Stomach smooth muscle (tissue), 2 donors: ENCODE data around the gene OSGEP.

Source experiments
- H3K27ac ChIP-seq: one replicate; pipeline ENCODE4 v1.7.0; 2013; ENCODE audit warnings: mild to moderate bottlenecking, low read length, inconsistent platforms
- H3K27me3 ChIP-seq, 2 donors: one replicate each; pipeline ENCODE4 v1.7.0; 2013; ENCODE audit warnings: low read length in 2 of 2; ENCODE audit not compliant: insufficient read depth in 2 of 2, control insufficient read depth in 1 of 2
- H3K36me3 ChIP-seq, 2 donors: one replicate each; pipeline ENCODE4 v1.7.0; 2013; ENCODE audit warnings: low read length in 2 of 2; ENCODE audit not compliant: control insufficient read depth in 2 of 2, insufficient read depth in 2 of 2
- H3K4me1 ChIP-seq: one replicate; pipeline ENCODE4 v1.7.0; 2013; ENCODE audit warnings: low read length; ENCODE audit not compliant: control insufficient read depth, insufficient read depth
- H3K4me3 ChIP-seq, 2 donors: one replicate each; pipeline ENCODE4 v1.7.0; 2013; ENCODE audit warnings: low read length in 2 of 2
- H3K9ac ChIP-seq, 2 donors: one replicate each; pipeline ENCODE4 v1.7.0; 2013; ENCODE audit warnings: low read length in 2 of 2, mild to moderate bottlenecking in 1 of 2
- H3K9me3 ChIP-seq, 2 donors: one replicate each; pipeline ENCODE4 v1.7.0; 2013; ENCODE audit warnings: low read length in 2 of 2; ENCODE audit not compliant: control insufficient read depth in 2 of 2
- donor health status: healthy.
- donor health status: Pancreatic carcinoma.

OSGEP gene

DNA sequence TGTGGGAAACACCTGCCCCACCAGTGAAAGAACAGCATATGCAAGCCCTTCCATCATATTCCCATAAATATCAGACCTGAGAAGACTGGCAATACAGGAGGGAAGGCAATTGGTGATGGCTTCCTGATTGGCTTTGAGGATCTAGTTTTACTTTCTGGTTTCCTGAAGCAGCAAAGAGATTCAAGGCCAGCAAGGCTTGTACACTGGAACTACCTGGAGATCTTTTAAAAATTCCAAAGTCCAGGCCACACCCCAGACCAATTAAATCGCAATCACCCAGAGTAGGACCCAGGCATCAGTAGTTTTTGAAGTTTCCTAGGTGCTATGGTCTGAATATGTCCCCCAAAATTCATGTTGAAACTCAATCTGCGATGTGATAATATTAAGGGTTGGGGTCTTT lies 38.4 kb downstream of the OSGEP start:
- H3K4me3 ChIP-seq = no peak overlapping the region
- H3K27me3 ChIP-seq = no peaks in the 10 kb centered on the region
- H3K9me3 ChIP-seq = no peaks in the 10 kb centered on the region
- H3K9ac ChIP-seq = no peak overlapping the region
- no peak overlapping the region for H3K27ac ChIP-seq
- peaks cover 12% of the 10 kb centered on the region for H3K4me1 ChIP-seq
- H3K36me3 ChIP-seq = no peaks in the 10 kb centered on the region

DNA sequence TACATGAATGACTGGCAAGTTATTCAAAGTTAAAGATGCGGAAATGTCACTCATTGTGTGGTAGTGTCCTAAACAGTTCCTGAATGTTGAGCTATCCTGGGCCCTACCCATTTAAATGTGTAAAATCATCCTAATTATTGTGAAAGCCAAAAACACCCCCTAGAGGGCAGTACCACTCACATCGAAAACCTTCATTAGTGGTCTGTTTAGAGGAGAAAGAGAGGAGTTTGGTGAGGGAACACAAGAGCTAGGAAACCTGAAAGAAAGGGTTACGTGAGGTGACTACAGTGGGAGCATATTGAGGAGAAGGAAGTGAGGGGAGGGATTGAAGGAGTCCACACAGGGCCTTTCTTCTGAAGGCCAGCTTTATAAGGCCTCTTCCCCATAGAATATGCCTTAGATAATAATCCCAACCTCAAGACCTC lies 38.8 kb downstream of the OSGEP start:
- Histone ChIP-seq H3K4me3 (no peak overlapping the region), H3K27me3 (no peaks in the 10 kb centered on the region), H3K9ac (no peak overlapping the region), H3K4me1 (peaks cover 15% of the 10 kb centered on the region), H3K9me3 (no peaks in the 10 kb centered on the region), H3K27ac (no peak overlapping the region), H3K36me3 (no peaks in the 10 kb centered on the region)

DNA sequence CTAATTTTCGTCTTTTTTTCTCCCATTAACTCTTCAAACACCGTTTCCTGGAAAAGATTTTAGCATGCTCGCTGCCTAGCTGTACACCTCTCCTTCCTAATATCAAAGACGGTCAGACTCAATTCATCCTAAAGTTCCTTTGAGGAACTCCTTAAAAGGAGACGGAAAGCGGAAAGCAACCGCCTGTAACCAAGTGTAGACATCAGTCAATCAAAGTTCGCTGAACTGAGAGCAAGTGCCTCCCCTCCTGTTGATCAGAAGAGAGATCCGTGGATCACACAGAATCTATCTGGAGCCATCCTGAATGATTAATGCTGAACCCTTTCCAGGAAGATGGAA lies 40.9 kb downstream of the OSGEP start:
- H3K27ac ChIP-seq = peak overlapping the region; percentile 96
- H3K9me3 ChIP-seq = no peaks in the 10 kb centered on the region
- peak overlapping the region; percentile 82 to 96 for H3K4me3 ChIP-seq
- H3K9ac ChIP-seq = peak overlapping the region; percentile 85 to 97
- peaks cover 15% of the 10 kb centered on the region for H3K4me1 ChIP-seq
- no peaks in the 10 kb centered on the region for H3K36me3 ChIP-seq
- no peaks in the 10 kb centered on the region for H3K27me3 ChIP-seq

DNA sequence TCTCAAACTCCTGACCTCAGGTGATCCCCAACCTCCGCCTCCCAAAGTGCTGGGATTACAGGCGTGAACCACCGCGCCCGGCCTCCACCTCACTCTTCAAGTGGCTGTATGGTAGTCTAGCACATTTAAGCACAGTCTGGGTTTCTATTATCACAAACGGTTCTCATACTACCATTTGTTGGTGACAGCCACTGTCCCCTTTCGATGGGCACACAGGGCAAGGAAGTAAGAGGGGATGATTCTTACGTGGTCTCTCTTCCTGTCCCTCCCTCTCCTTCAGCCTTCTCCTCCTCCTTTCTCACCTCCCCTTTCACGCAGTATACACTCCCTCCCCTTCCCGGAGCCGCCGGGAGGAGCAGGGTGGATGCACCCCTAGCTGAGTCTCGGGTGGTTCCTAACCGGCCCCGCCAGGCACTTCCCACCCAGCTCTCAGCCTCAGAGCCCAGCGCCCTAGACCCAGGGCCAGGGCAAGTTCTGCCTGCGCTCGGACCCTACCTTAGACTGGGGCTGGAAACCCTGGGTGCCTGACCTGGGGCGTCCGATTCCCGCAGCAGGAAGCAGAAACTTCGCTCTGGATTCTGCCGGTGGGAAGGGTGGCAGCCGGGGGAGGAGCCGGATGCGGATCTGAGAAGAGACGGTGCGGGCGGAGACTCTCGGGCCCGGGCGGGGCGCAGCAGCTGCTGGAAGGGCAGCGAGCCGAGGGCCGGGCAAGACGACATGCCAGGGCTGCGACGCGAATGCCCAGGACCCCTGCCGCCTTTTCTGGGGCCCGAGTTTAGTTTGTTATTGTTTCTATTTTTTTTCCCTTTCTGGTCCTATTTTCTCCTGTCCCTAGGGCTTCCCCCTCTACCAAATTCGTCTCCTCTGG lies 41.5 kb downstream of the OSGEP start, which contains the start of gene TEP1:
TEP1 (minus strand) TSS at position 626 of the 868 bp plus-strand sequence. CDS start 5,062 bp downstream, outside the sequence.
- Histone ChIP-seq H3K9ac (peak within 1 kb of the TSS; percentile 85 to 97), H3K4me1 (peaks cover 15% of the 10 kb centered on the region), H3K36me3 (peaks cover 2 to 3% of the 10 kb centered on the region in 2 donors), H3K27ac (peak within 1 kb of the TSS; percentile 96), H3K4me3 (peak within 1 kb of the TSS; percentile 82 to 96), H3K9me3 (no peaks in the 10 kb centered on the region), H3K27me3 (no peaks in the 10 kb centered on the region)

DNA sequence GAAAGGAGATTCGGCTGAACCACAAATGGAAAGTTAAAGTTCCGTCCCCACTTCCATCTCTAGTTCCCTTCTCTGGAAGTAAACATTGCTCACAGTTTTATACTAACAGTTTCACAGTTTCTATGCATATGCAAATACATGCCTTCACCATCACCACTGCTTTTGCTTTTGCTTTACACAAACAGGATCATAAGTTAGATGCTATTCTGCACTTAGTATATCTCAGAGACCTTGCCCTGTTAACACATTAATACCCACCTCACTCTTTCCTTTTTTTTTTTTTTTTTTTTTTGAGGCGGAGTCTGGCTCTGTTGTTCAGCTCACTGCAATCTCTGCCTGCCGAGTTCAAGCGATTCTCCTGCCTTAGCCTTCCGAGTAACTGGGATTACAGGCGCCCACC lies 42.2 kb downstream of the OSGEP start:
- Histone ChIP-seq H3K4me1 (peaks cover 15% of the 10 kb centered on the region), H3K9me3 (no peaks in the 10 kb centered on the region), H3K36me3 (peaks cover 9 to 10% of the 10 kb centered on the region in 2 donors), H3K27me3 (no peaks in the 10 kb centered on the region), H3K9ac (peak overlapping the region; percentile 85 to 97), H3K27ac (peak overlapping the region; percentile 96), H3K4me3 (peak overlapping the region; percentile 82 to 96)

DNA sequence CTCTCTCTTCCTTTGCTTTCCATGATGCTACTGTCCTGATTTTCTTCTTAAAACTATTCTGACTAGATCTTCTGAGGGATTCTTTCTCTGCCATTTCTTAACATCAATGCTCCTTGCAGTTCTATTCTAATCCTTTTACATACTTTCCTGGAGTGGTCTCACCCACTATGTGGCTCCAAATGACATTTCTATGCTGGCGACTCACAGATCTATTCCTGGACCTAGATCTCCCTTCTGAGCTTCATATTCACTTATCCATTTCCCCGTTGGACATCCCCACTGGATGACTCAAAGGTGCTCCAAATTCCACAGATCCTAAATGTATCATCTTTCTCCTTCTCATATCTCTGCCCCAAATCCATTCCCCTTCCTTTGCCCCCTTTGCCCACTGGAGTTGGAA lies 45.4 kb downstream of the OSGEP start:
- no peak overlapping the region for H3K27ac ChIP-seq
- H3K36me3 ChIP-seq = peaks cover 31 to 34% of the 10 kb centered on the region in 2 donors
- H3K4me3 ChIP-seq = no peak overlapping the region
- H3K9ac ChIP-seq = no peak overlapping the region
- H3K4me1 ChIP-seq = peaks cover 12% of the 10 kb centered on the region
- H3K9me3 ChIP-seq = no peaks in the 10 kb centered on the region
- H3K27me3 ChIP-seq = no peaks in the 10 kb centered on the region

DNA sequence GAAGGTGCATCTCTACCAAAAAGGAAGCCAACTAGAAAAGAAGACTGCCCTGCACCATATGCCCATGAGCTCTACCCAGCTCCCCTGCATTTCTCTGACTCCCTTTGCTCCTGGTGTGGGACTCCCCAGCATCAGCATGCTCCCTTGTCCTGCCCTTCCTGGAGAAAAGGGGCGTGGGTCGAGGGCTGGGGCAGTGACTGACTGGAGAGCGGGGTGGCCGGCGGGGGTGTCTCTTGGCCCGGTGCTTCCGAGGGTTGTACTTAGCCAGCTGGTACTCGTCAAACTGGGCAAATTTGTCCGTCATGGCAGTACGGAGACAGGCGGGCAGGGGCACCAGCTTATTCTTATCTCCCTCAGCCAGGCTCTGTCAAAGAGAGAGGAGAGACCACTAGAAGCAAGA lies 51.1 kb downstream of the OSGEP start:
- Histone ChIP-seq H3K27ac (no peak overlapping the region), H3K27me3 (no peaks in the 10 kb centered on the region), H3K4me1 (no peaks in the 10 kb centered on the region), H3K36me3 (peaks cover 57 to 61% of the 10 kb centered on the region in 2 donors), H3K4me3 (no peak overlapping the region), H3K9me3 (no peaks in the 10 kb centered on the region), H3K9ac (no peak overlapping the region)

DNA sequence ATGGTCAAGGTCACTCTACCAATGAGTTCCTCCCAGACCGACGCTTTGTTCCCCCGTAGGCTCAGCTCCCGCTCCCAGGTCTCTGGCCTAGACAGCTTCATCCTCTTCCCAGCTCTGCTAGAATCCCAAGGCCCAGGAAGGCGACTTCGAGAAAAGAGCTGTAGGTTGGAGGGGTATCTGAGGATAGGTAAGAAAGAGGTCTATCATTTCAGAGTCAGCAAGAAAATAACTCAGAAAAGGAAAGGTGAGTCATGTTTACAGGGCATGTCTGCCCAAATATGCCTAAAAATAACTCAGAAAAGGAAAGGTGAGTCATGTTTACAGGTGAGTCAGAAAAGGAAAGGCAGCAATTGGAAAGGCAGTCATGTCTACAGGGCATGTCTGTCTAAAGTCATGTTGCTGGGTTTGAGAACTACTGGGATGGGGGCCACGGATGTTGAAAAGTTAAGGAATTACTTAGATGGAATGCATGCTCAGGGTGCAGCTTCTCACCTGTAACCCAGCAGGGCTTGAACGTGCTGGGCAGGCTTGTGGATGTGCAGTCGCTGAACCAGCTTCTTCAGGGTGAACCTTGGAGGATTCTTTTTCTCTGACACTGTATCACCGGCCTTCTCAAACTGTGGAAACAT lies 53.5 kb downstream of the OSGEP start:
- Histone ChIP-seq H3K9ac (no peak overlapping the region), H3K4me3 (no peak overlapping the region), H3K27me3 (no peaks in the 10 kb centered on the region), H3K27ac (no peak overlapping the region), H3K9me3 (no peaks in the 10 kb centered on the region), H3K4me1 (no peaks in the 10 kb centered on the region), H3K36me3 (peaks cover 42 to 52% of the 10 kb centered on the region in 2 donors)

DNA sequence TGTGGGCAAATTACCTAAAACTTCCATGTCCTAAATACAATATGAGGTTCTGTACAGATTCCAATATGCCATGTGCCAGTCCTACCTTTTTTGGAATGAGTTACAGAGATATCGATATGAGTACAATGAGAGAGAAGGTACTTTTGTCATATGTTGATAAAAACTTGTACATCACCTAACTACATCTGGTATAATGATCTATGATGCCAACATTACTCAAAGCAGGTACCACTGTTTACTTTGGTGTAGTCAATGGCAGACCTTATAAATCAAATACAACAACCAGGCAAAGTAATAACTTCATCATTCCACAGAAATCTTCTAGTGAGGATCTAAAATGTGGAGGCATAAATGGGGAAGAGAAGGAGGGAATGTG lies 54.0 kb downstream of the OSGEP start:
- no peaks in the 10 kb centered on the region for H3K9me3 ChIP-seq
- no peak overlapping the region for H3K4me3 ChIP-seq
- no peak overlapping the region for H3K9ac ChIP-seq
- H3K36me3 ChIP-seq = peaks cover 45 to 52% of the 10 kb centered on the region in 2 donors
- H3K27ac ChIP-seq = no peak overlapping the region
- no peaks in the 10 kb centered on the region for H3K27me3 ChIP-seq
- H3K4me1 ChIP-seq = no peaks in the 10 kb centered on the region

DNA sequence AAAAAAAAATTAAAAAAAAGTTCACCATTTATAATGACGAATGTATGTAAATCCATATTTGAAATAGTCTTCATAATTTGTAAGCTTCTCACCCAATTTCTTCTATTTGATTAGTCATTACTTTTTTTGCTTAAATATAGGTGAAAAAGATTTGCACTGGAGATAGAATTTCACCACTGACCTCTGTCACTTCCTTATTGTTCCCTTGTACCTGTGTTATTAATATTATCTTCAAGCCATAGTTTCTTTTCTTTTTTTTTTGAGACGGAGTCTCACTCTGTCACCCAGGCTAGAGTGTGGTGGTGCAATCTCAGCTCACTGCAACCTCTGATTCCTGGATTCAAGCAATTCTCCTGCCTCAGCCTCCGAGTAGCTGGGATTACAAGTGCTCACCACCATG lies 57.1 kb downstream of the OSGEP start:
- peaks cover 41% of the 10 kb centered on the region in 2 donors for H3K36me3 ChIP-seq
- H3K4me1 ChIP-seq = no peaks in the 10 kb centered on the region
- H3K9ac ChIP-seq = no peak overlapping the region
- no peak overlapping the region for H3K27ac ChIP-seq
- no peak overlapping the region for H3K4me3 ChIP-seq
- no peaks in the 10 kb centered on the region for H3K27me3 ChIP-seq
- H3K9me3 ChIP-seq = no peaks in the 10 kb centered on the region
